IMR-90 (cell line): Measurements from ENCODE around the gene C6orf118. TPM values are rescaled to one million over a fixed set of nuclear protein-coding genes. Genes with fewer than 3 reads are reported as not detected.

ENCODE experiments used
- ATAC-seq: fragments of 200-7000 bp; cut with Tn5 transposase; 2 replicates; pipeline ENCODE4 v1.9.1; 2020; ENCODE audit warnings: low read depth, mild to moderate bottlenecking, moderate library complexity
- BruUV-seq: library from RNA; stranded (reverse); fragments of 400-500 nt; replicated peaks from 2 replicates; lab custom pipeline; 2021; lab: Mats Ljungman, UMichigan
- CTCF ChIA-PET: fragments of 300-600 bp; formaldehyde crosslinking; extraction: SDS; loops from one replicate; lab custom pipeline; 2021; ENCODE audit warnings: antibody characterized with exemption; lab: Yijun Ruan, JAX
- POLR2A ChIA-PET: fragments of 300-600 bp; sonication (Branson Sonifier 250); formaldehyde crosslinking; loops from one replicate; lab custom pipeline; 2022; ENCODE audit warnings: antibody characterized with exemption; ENCODE audit not compliant: unreplicated experiment; lab: Charles Lee
- DNase-seq: peaks from one replicate; pipeline ENCODE4 v3.0.0; 2013
- H2AFZ ChIP-seq: replicated peaks from 2 replicates; pipeline ENCODE3; 2013; ENCODE audit warnings: low read length, mild to moderate bottlenecking; ENCODE audit not compliant: poor library complexity
- H2AK5ac ChIP-seq: 2 replicates; pipeline ENCODE4 v1.6.1; 2013; ENCODE audit warnings: low read depth, low read length, inconsistent platforms
- H2AK9ac ChIP-seq: replicated peaks from 2 replicates; pipeline ENCODE3; 2013; ENCODE audit warnings: mild to moderate bottlenecking, low read depth, low read length, moderate library complexity; ENCODE audit not compliant: poor library complexity
- H2BK120ac ChIP-seq: 2 replicates; pipeline ENCODE4 v1.6.1; 2013; ENCODE audit warnings: low read depth, low read length, inconsistent platforms
- H2BK15ac ChIP-seq: 3 replicates; pipeline ENCODE4 v1.6.1; 2013; ENCODE audit warnings: low read depth, low read length, inconsistent platforms
- H2BK20ac ChIP-seq: 2 replicates; pipeline ENCODE4 v1.6.1; 2013; ENCODE audit warnings: low read depth, mild to moderate bottlenecking, inconsistent platforms, low read length, moderate library complexity
- H2BK5ac ChIP-seq: 2 replicates; pipeline ENCODE4 v1.6.1; 2013; ENCODE audit warnings: mild to moderate bottlenecking, low read depth, low read length, inconsistent platforms; ENCODE audit not compliant: poor library complexity, severe bottlenecking
- H3K14ac ChIP-seq: replicated peaks from 2 replicates; pipeline ENCODE4 v1.6.1; 2013; ENCODE audit warnings: low read depth, low read length, inconsistent platforms
- H3K18ac ChIP-seq: 2 replicates; pipeline ENCODE4 v1.6.1; 2013; ENCODE audit warnings: low read depth, low read length, control low read depth
- H3K23ac ChIP-seq: 2 replicates; pipeline ENCODE4 v1.6.1; 2013; ENCODE audit warnings: low read depth, low read length, inconsistent platforms
- H3K27ac ChIP-seq: 2 replicates; pipeline ENCODE4 v1.5.1; 2013; ENCODE audit warnings: mild to moderate bottlenecking, control low read depth, low read length; ENCODE audit not compliant: insufficient read depth
- H3K27me3 ChIP-seq: 2 replicates; pipeline ENCODE4 v1.6.1; 2013; ENCODE audit warnings: low read length; ENCODE audit not compliant: control insufficient read depth, insufficient read depth
- H3K36me3 ChIP-seq: 2 replicates; pipeline ENCODE4 v1.6.1; 2013; ENCODE audit warnings: low read length, mixed read lengths; ENCODE audit not compliant: control insufficient read depth, insufficient read depth
- H3K4ac ChIP-seq: 2 replicates; pipeline ENCODE4 v1.6.1; 2013; ENCODE audit warnings: low read depth, low read length, inconsistent platforms
- H3K4me1 ChIP-seq: 2 replicates; pipeline ENCODE4 v1.6.1; 2013; ENCODE audit warnings: low read length, mixed read lengths; ENCODE audit not compliant: control insufficient read depth, insufficient read depth
- H3K4me2 ChIP-seq: 2 replicates; pipeline ENCODE4 v1.6.1; 2013; ENCODE audit warnings: low read depth, mild to moderate bottlenecking, control low read depth, low read length, moderate library complexity
- H3K4me3 ChIP-seq: 2 replicates; pipeline ENCODE4 v1.5.1; 2013; ENCODE audit warnings: low read depth, mild to moderate bottlenecking, control low read depth, low read length, moderate library complexity; ENCODE audit not compliant: insufficient read depth
- H3K56ac ChIP-seq: 2 replicates; pipeline ENCODE4 v1.6.1; 2013; ENCODE audit warnings: low read length, inconsistent platforms; ENCODE audit not compliant: insufficient read depth; ENCODE audit errors: extremely low read depth
- H3K79me1 ChIP-seq, 2 experiments: 2 replicates each; pipeline ENCODE4 v1.6.1; 2013; ENCODE audit warnings: low read length in 2 of 2, inconsistent platforms in 1 of 2, low read depth in 1 of 2
- H3K9ac ChIP-seq: 2 replicates; pipeline ENCODE4 v1.6.1; 2013; ENCODE audit warnings: low read depth, low read length, control low read depth
- H3K9me1 ChIP-seq: 2 replicates; pipeline ENCODE4 v1.6.1; 2013; ENCODE audit warnings: low read length, inconsistent platforms; ENCODE audit not compliant: insufficient read depth
- H3K9me3 ChIP-seq: 2 replicates; pipeline ENCODE4 v1.6.1; 2013; ENCODE audit warnings: low read length; ENCODE audit not compliant: control insufficient read depth, insufficient read depth
- H4K20me1 ChIP-seq: 2 replicates; pipeline ENCODE4 v1.6.1; 2013; ENCODE audit warnings: low read length, inconsistent platforms; ENCODE audit not compliant: insufficient read depth
- H4K5ac ChIP-seq: 2 replicates; pipeline ENCODE4 v1.6.1; 2013; ENCODE audit warnings: mild to moderate bottlenecking, low read depth, low read length, control low read depth
- H4K8ac ChIP-seq, 2 experiments: 2 replicates each; pipeline ENCODE4 v1.6.1; 2013; ENCODE audit warnings: low read depth in 2 of 2, low read length in 2 of 2, control low read depth in 1 of 2, inconsistent platforms in 1 of 2
- H4K91ac ChIP-seq: 2 replicates; pipeline ENCODE4 v1.6.1; 2013; ENCODE audit warnings: low read depth, low read length, inconsistent platforms; ENCODE audit not compliant: insufficient read depth
- BHLHE40 ChIP-seq: fragments of 150-350 bp; IDR thresholded peaks from 2 replicates; pipeline ENCODE4 v1.6.1; 2016; ENCODE audit warnings: mild to moderate bottlenecking, low read depth, low read length
- CEBPB ChIP-seq: IDR thresholded peaks from 2 replicates; pipeline ENCODE4 v1.6.1; 2012; ENCODE audit warnings: low read depth, low read length, improper control_type of control experiment
- CHD1 ChIP-seq: IDR thresholded peaks from 2 replicates; pipeline ENCODE4 v1.6.1; 2012; ENCODE audit warnings: low read depth, low read length, improper control_type of control experiment
- MAFK ChIP-seq: IDR thresholded peaks from 2 replicates; pipeline ENCODE4 v1.6.1; 2012; ENCODE audit warnings: low read depth, low read length, improper control_type of control experiment
- NFE2L2 ChIP-seq: fragments of 150-350 bp; IDR thresholded peaks from 2 replicates; pipeline ENCODE4 v1.6.1; 2016; ENCODE audit warnings: low read depth, mild to moderate bottlenecking, low read length
- POLR2A ChIP-seq: IDR thresholded peaks from 2 replicates; pipeline ENCODE4 v1.6.1; 2012; ENCODE audit warnings: mild to moderate bottlenecking, low read depth, low read length
- RFX5 ChIP-seq: IDR thresholded peaks from 2 replicates; pipeline ENCODE4 v1.8.0; 2012; ENCODE audit warnings: low read depth, mild to moderate bottlenecking, low read length, moderate library complexity
- SMC3 ChIP-seq: fragments of 150-350 bp; IDR thresholded peaks from 2 replicates; pipeline ENCODE4 v1.6.1; 2016; ENCODE audit warnings: low read depth, mild to moderate bottlenecking, antibody characterized with exemption, low read length, moderate library complexity
- USF2 ChIP-seq: fragments of 150-350 bp; IDR thresholded peaks from 2 replicates; pipeline ENCODE4 v1.6.1; 2017; ENCODE audit warnings: mild to moderate bottlenecking, antibody characterized with exemption, low read length, low read depth
- whole genome bisulfite sequencing, 2 experiments: methylation state at CpG; one replicate each; pipeline versions ENCODE4 v1.1.5 to v1.1.7; 2013; ENCODE audit warnings: missing lambda C conversion rate in 2 of 2; ENCODE audit not compliant: insufficient read length in 1 of 2; ENCODE audit errors: extremely low coverage in 2 of 2; 5-methylcytosine and 5-hydroxymethylcytosine counted together
- dilution Hi-C: fragments of 300-500 bp; cut with HindIII; formaldehyde crosslinking; loops from one replicate; pipeline ENCODE4 v1.14.3; 2018; ENCODE audit warnings: low sequenced_read_pairs; ENCODE audit not compliant: unreplicated experiment
- in situ Hi-C: fragments of 300-500 bp; cut with MboI; formaldehyde crosslinking; loops from 3 replicates; pipeline ENCODE4 v1.14.3; 2019; ENCODE audit warnings: low sequenced_read_pairs, inconsistent platforms, mixed read lengths
- intact Hi-C: fragments of 100-400 bp; cut with micrococcal nuclease; formaldehyde crosslinking; loops from 2 replicates; pipeline ENCODE4 v1.10.0; 2022
- polyA plus RNA-seq, 3 experiments: library from polyadenylated mRNA; depleted of rRNA; stranded (reverse); fragments of >200 nt; gene quantifications; 2 replicates each; pipeline ENCODE4 v1.2.3, GENCODE V29; 2012; ENCODE audit warnings: low replicate concordance in 1 of 3
- total RNA-seq: library from RNA; depleted of rRNA; stranded (reverse); fragments of >200 nt; gene quantifications from 2 replicates; pipeline ENCODE4 v1.2.3, GENCODE V29; 2012

Gene C6orf118
- total and polyA plus RNA-seq, 2 of the 4 experiments (the other 2 are of a cell fraction), result not detected

- TF ChIP-seq CHD1 (no peak), POLR2A (no peak), BHLHE40 (no peak), CEBPB (no peak)
Observed at GRCh38 chr6:165308926-165309731, at the start of gene C6orf118 (continued).

GRCh38 chr6:165345700-165346099 lies 36.3 kb upstream of the C6orf118 start:
- BruUV-seq, result no TSS peak

More at GRCh38 chr6:165345700-165346099, 36.3 kb upstream of the C6orf118 start:
- Histone ChIP-seq H2BK15ac (no peak overlapping the region), H3K79me1 (no peaks in the 10 kb centered on the region), H3K9ac (no peak overlapping the region), H3K9me1 (peaks cover 3% of the 10 kb centered on the region; the same call in 1 of the 2 replicates), H3K4me3 (no peak overlapping the region), H3K4me1 (no peaks in the 10 kb centered on the region), H3K56ac (no peak overlapping the region), H3K27me3 (no peaks in the 10 kb centered on the region), H2AK9ac (no peak overlapping the region), H4K91ac (no peak overlapping the region), H3K18ac (no peak overlapping the region), H2AFZ (no peak overlapping the region), H3K23ac (no peak overlapping the region), H3K4ac (no peak overlapping the region), H4K20me1 (no peaks in the 10 kb centered on the region), H3K4me2 (no peak overlapping the region), H2AK5ac (no peak overlapping the region), H2BK120ac (no peak overlapping the region), H2BK20ac (no peak overlapping the region), H4K8ac (no peak overlapping the region), H3K36me3 (peaks cover 6% of the 10 kb centered on the region; the same call in 1 of the 2 replicates), H3K27ac (no peak overlapping the region), H3K9me3 (no peaks in the 10 kb centered on the region; the same call in 1 of the 2 replicates), H2BK5ac (no peak overlapping the region), H3K14ac (no peak overlapping the region), H4K5ac (no peak overlapping the region)
- POLR2A ChIA-PET, result no interaction called here
- ATAC-seq (no peak), DNase-seq (no peak)
- dilution Hi-C loops, result no loop called here
- WGBS, 2 experiments, result 100% methylated on average over 2 of the region's 4 CpGs; no CpG with 5 or more reads in 1 of the 2 experiments
- CTCF ChIA-PET, result no interaction called here
- intact Hi-C loops, result no loop called here
- no peak for TF ChIP-seq CHD1
- no peak for TF ChIP-seq MAFK
- TF ChIP-seq RFX5, result no peak
- TF ChIP-seq SMC3, result no peak
- TF ChIP-seq NFE2L2, result no peak
- no peak for TF ChIP-seq USF2
- in situ Hi-C loops, result no loop called here
